Upper lobe of right lung (tissue), 1 donor: ENCODE data around the gene ATP8A1. TPM values are rescaled to one million over a fixed set of nuclear protein-coding genes. Genes with fewer than 3 reads are reported as not detected.

Source experiments
- ATAC-seq: fragments of 200-7000 bp; cut with Tn5 transposase; one replicate; pipeline ENCODE4 v1.9.1; 2020; ENCODE audit warnings: mild to moderate bottlenecking, moderate library complexity
- DNase-seq: peaks from one replicate; pipeline ENCODE4 v3.0.0-alpha.2; 2020
- H3K27ac ChIP-seq: fragments of 200-600 bp; one replicate; pipeline ENCODE4 v1.8.0; 2022
- H3K27me3 ChIP-seq: fragments of 200-600 bp; one replicate; pipeline ENCODE4 v1.8.0; 2022; ENCODE audit warnings: mild to moderate bottlenecking
- H3K36me3 ChIP-seq: fragments of 200-600 bp; one replicate; pipeline ENCODE4 v1.8.0; 2022
- H3K4me1 ChIP-seq: fragments of 200-600 bp; one replicate; pipeline ENCODE4 v1.8.0; 2022
- H3K4me3 ChIP-seq: fragments of 200-600 bp; one replicate; pipeline ENCODE4 v1.8.0; 2022; ENCODE audit warnings: mild to moderate bottlenecking
- H3K9me3 ChIP-seq: fragments of 200-600 bp; one replicate; pipeline ENCODE4 v1.8.0; 2022
- CTCF ChIP-seq: fragments of 200-600 bp; IDR thresholded peaks from one replicate; pipeline ENCODE4 v1.8.0; 2022; ENCODE audit warnings: antibody characterized with exemption
- intact Hi-C: fragments of 100-400 bp; cut with DNase I; formaldehyde crosslinking; loops from one replicate; pipeline ENCODE4 v1.11.0; 2022
- total RNA-seq: library from RNA; stranded (reverse); fragmentation: NEBNext Ultra II Directional; extraction: Animal tissue kit (Norgen Biotek cat#: 25700); gene quantifications from one replicate; pipeline ENCODE4 v1.2.1, GENCODE V29; 2021
- donor health status: DM: no; HTN: yes; CAD: no; lungs with severe emphysema.

ATP8A1 gene
- total RNA-seq, 1 donor from 2014 or later = 79.3 TPM

GRCh38 chr4:42440083-42440482, 216.8 kb downstream of the ATP8A1 start:
- peaks cover 16% of the 10 kb centered on the region for H3K36me3 ChIP-seq
- intact Hi-C loops = no loop called here

GRCh38 chr4:42436928-42437565, 219.9 kb downstream of the ATP8A1 start:
- no peak for ATAC-seq

More at GRCh38 chr4:42440083-42440482, 216.8 kb downstream of the ATP8A1 start:
- H3K4me3 ChIP-seq = no peak overlapping the region
- ATAC-seq (no peak), DNase-seq (no peak)
- no peaks in the 10 kb centered on the region for H3K4me1 ChIP-seq
- no peaks in the 10 kb centered on the region for H3K9me3 ChIP-seq
- no peak for TF ChIP-seq CTCF
- H3K27ac ChIP-seq = no peak overlapping the region
- no peaks in the 10 kb centered on the region for H3K27me3 ChIP-seq

GRCh38 chr4:42428036-42428435, 228.9 kb downstream of the ATP8A1 start:
- no peak overlapping the region for H3K27ac ChIP-seq
- peaks cover 11% of the 10 kb centered on the region for H3K36me3 ChIP-seq
- H3K4me1 ChIP-seq = no peaks in the 10 kb centered on the region
- H3K27me3 ChIP-seq = no peaks in the 10 kb centered on the region
- ATAC-seq (no peak), DNase-seq (no peak)
- no peak for TF ChIP-seq CTCF
- no peak overlapping the region for H3K4me3 ChIP-seq
- H3K9me3 ChIP-seq = no peaks in the 10 kb centered on the region
- intact Hi-C loops = no loop called here

More at GRCh38 chr4:42436928-42437565, 219.9 kb downstream of the ATP8A1 start:
- peaks cover 8% of the 10 kb centered on the region for H3K36me3 ChIP-seq
- no peaks in the 10 kb centered on the region for H3K27me3 ChIP-seq
- no peak overlapping the region for H3K4me3 ChIP-seq
- TF ChIP-seq CTCF = no peak
- intact Hi-C loops = no loop called here
- no peak for DNase-seq
- H3K4me1 ChIP-seq = no peaks in the 10 kb centered on the region
- H3K27ac ChIP-seq = no peak overlapping the region
- H3K9me3 ChIP-seq = no peaks in the 10 kb centered on the region

- no peaks in the 10 kb centered on the region for H3K4me1 ChIP-seq
- no peaks in the 10 kb centered on the region for H3K27me3 ChIP-seq
- DNase-seq = no peak
These were observed 231.5 kb downstream of the ATP8A1 start for GRCh38 chr4:42425146-42426065.

GRCh38 chr4:42420140-42420539, 236.8 kb downstream of the ATP8A1 start:
- intact Hi-C loops = no loop called here
- Histone ChIP-seq H3K4me1 (no peaks in the 10 kb centered on the region), H3K4me3 (no peak overlapping the region), H3K9me3 (no peaks in the 10 kb centered on the region), H3K36me3 (peaks cover 16% of the 10 kb centered on the region), H3K27ac (no peak overlapping the region), H3K27me3 (no peaks in the 10 kb centered on the region)
- ATAC-seq = no peak
- no peak for TF ChIP-seq CTCF
- no peak for DNase-seq

More at GRCh38 chr4:42425146-42426065, 231.5 kb downstream of the ATP8A1 start:
- Histone ChIP-seq H3K4me3 (no peak overlapping the region), H3K36me3 (peaks cover 22% of the 10 kb centered on the region), H3K9me3 (no peaks in the 10 kb centered on the region), H3K27ac (no peak overlapping the region)
- no peak for ATAC-seq
- intact Hi-C loops = no loop called here
- TF ChIP-seq CTCF = no peak
